Measurements from ENCODE around the gene ZNF536. TPM values are rescaled to one million over a fixed set of nuclear protein-coding genes. Genes with fewer than 3 reads are reported as not detected.

ZNF536 gene
- total RNA-seq, 1 experiment from 2014 or later = 0.05 TPM

GRCh38 chr19:30325676-30326392 lies 46.4 kb upstream of the ZNF536 start:
- no TSS peak for BruUV-seq (replicated peaks)
- POLR2A ChIA-PET = interaction anchor here (0.6 kb wide), 1 partner anchor 25 kb away, joined by 8 read pairs; no protein-coding TSS in a partner anchor
- no peaks in the 10 kb centered on the region for H3K36me3 ChIP-seq (ENCODE audit: control insufficient read depth, insufficient read depth, low read length)
- in situ Hi-C loops (cut with HindIII; ENCODE audit: low pct_unique_long_range_greater_than_20kb, low sequenced_read_pairs) = no loop called here
- ATAC-seq = no peak
- no peak for DNase-seq (ENCODE audit: low read depth, low spot score)
- no peaks in the 10 kb centered on the region for H3K9me3 ChIP-seq (ENCODE audit: control insufficient read depth, insufficient read depth, low read depth, low read length)
- no peaks in the 10 kb centered on the region for H3K4me1 ChIP-seq (ENCODE audit: control insufficient read depth, insufficient read depth, low read length)
- intact Hi-C loops (cut with micrococcal nuclease; ENCODE audit: unreplicated experiment) = no loop called here
- peaks cover 5% of the 10 kb centered on the region; the same call in 1 of the 2 replicates for H3K27me3 ChIP-seq (ENCODE audit: control insufficient read depth, insufficient read depth, low read length)
- H3K27ac ChIP-seq (ENCODE audit: low read length) = no peak overlapping the region
- no peak overlapping the region for H3K4me3 ChIP-seq (ENCODE audit: low read depth in 2 of 2, low read length in 2 of 2)
- CTCF ChIA-PET = no interaction called here
- TF ChIP-seq TCF7L2 (IDR thresholded peaks at IDR 0.05; ENCODE audit: low read depth, low read length) (no peak), SIN3A (IDR thresholded peaks at IDR 0.05; ENCODE audit: borderline replicate concordance, insufficient read depth, low read depth, low read length) (no peak), REST (IDR thresholded peaks at IDR 0.05; ENCODE audit: insufficient read depth in 1 of 2, low read depth in 2 of 2, low read length in 1 of 2) (no peak), POLR2AphosphoS5 (IDR thresholded peaks at IDR 0.05; ENCODE audit: low read depth, low read length) (no peak), CTCF (IDR thresholded peaks at IDR 0.05) (no peak)

- H3K27me3 ChIP-seq (ENCODE audit: control insufficient read depth, insufficient read depth, low read length) = peaks cover 5% of the 10 kb centered on the region; the same call in 1 of the 2 replicates
- no peak overlapping the region for H3K27ac ChIP-seq (ENCODE audit: low read length)
- no peak for DNase-seq (ENCODE audit: low read depth, low spot score)
- ChIA-PET CTCF (no interaction called here), POLR2A (interaction anchor here (0.6 kb wide), 1 partner anchor 25 kb away, joined by 8 read pairs; no protein-coding TSS in a partner anchor)
- intact Hi-C loops (cut with micrococcal nuclease; ENCODE audit: unreplicated experiment) (no loop called here), in situ Hi-C loops (cut with HindIII; ENCODE audit: low pct_unique_long_range_greater_than_20kb, low sequenced_read_pairs) (no loop called here)
- H3K9me3 ChIP-seq (ENCODE audit: control insufficient read depth, insufficient read depth, low read depth, low read length) = no peaks in the 10 kb centered on the region
- TF ChIP-seq TCF7L2 (IDR thresholded peaks at IDR 0.05; ENCODE audit: low read depth, low read length) (no peak), REST (IDR thresholded peaks at IDR 0.05; ENCODE audit: insufficient read depth in 1 of 2, low read depth in 2 of 2, low read length in 1 of 2) (no peak), CTCF (IDR thresholded peaks at IDR 0.05) (no peak), POLR2AphosphoS5 (IDR thresholded peaks at IDR 0.05; ENCODE audit: low read depth, low read length) (no peak), SIN3A (IDR thresholded peaks at IDR 0.05; ENCODE audit: borderline replicate concordance, insufficient read depth, low read depth, low read length) (no peak)
- no peak for ATAC-seq
- no peaks in the 10 kb centered on the region for H3K4me1 ChIP-seq (ENCODE audit: control insufficient read depth, insufficient read depth, low read length)
- H3K4me3 ChIP-seq (ENCODE audit: low read depth in 2 of 2, low read length in 2 of 2) = no peak overlapping the region
- BruUV-seq (replicated peaks) = no TSS peak
- H3K36me3 ChIP-seq (ENCODE audit: control insufficient read depth, insufficient read depth, low read length) = no peaks in the 10 kb centered on the region
Observed at GRCh38 chr19:30326393-30326710, 45.8 kb upstream of the ZNF536 start.
